SK-MEL-5 (cell line): ENCODE results near the gene AFAP1. TPM values are rescaled to one million over a fixed set of nuclear protein-coding genes. Genes with fewer than 3 reads are reported as not detected.

Source experiments
- DNase-seq: peaks from one replicate; pipeline ENCODE4 v3.0.0-alpha.2; 2016; ENCODE audit warnings: low read depth, low spot score
- in situ Hi-C: cut with HindIII; loops from 2 replicates; pipeline ENCODE4 v1.10.0; 2016; ENCODE audit warnings: low sequenced_read_pairs, high pct_unique_total_duplicates, low pct_unique_long_range_greater_than_20kb
- total RNA-seq: library from RNA; depleted of rRNA; stranded (reverse); fragments of >200 nt; shearing (Covaris generic); gene quantifications from 2 replicates; pipeline ENCODE4 v1.2.3, GENCODE V29; 2014; rRNA removed

Gene AFAP1
- total RNA-seq, 1 experiment from 2014 or later: 10.3 TPM

DNA sequence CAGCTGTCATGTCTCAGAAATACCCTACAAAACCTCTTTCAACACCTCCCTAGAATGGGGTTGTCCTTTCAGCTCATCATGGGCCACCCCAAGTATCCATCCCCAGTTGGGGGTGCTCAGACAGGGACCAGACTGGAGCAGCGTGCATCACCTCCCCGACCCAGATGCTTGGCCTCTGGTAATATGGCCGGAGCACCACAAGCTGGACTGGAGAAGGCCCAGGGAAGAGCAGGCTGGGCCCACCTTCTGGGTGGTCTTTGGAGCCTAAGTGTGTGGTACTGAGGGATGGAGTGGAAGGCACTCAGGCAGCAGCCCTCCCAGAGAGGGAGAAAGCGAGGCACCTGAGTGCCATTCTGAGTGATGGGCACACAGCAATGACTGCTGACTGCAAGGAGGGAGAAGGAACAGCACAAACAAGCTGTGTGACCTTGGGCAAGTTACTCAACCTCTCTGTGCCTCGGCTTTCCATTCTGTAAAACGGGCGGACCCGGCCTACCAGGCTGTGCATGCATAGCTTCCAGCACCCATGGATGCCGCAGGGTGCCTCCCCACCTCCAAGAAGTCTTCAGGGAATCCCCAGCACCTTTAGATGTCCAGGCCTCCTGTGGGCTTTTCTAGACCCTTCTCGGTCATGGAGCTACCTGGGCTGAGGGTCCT is 228.2 kb downstream of the AFAP1 start:
- no peak for DNase-seq
- in situ Hi-C loops: no loop called here

DNA sequence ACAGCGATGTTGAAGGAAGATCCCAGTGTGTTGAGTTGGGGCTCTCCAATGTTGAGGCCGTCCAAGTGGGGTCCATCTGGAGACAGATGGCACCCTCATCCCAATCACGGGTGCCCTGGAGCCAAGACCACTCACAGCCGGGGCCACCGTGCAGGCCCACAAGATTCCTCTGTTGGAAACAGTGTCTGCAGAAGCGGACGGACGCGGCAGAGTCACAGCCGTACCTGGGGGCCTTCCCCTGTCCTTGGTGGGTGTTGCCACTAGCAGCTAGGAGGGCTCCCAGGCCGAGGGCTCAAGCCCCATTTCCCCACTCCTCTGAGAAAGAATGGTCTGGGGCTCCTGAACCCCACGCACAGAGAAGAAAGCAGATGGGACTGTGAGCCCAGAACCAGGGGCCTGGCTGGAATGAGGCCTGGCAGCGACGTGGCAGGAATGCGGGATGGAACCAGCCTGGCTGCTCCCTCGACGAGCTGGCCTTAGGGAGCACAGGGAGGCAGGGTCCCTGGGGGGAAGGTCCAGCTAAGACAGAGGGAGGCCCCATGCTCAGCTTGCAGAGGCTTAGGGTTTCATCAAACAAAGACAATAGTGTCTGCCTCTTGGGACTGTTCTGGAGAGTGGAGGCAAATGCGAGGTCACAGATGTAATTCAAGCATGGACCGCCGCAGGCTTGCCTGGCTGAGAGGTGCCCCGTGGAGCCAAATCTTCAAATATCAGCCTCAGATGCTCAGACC is 228.9 kb downstream of the AFAP1 start:
- no peak for DNase-seq
- in situ Hi-C loops: no loop called here

DNA sequence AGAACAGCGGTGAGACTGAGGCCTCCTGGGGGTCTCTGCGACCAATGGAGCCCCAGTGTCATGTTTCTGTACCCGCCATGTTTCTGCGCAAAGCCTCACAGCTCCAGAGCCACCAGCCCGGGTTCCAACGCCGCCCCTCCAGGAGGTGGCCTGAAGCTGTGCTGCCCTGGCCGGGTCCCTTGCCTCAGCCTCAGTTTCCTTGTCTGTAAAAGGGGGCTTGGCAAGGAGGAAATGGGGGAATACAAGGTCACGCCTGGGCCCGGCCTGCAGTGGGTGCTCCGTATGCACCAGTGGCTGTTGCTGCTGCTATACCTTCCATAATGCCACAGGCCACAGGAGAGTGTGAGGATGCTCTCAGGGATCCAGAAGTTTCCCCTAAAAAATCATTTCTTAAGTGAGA is 229.5 kb downstream of the AFAP1 start:
- DNase-seq: no peak
- in situ Hi-C loops: no loop called here

DNA sequence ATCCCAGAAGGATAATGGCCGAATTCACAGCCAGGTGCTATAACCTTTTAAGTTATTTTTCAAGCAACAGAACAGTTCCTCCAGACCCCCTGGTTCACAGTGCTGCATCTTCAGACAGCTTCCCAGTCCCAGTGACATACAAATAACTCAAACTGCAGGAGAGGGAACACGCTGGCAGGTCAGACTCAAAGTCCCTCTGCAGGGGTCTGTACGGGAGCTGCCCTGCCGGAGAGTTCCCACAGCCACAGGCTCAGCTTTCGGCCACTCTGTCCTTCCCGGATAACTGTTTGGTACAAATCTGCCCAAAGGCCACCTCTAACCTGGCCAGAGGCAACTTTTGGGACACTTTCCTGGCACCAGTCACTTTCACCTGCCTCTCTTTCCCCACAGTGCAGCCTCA is 230.2 kb downstream of the AFAP1 start:
- in situ Hi-C loops: no loop called here
- no peak for DNase-seq

DNA sequence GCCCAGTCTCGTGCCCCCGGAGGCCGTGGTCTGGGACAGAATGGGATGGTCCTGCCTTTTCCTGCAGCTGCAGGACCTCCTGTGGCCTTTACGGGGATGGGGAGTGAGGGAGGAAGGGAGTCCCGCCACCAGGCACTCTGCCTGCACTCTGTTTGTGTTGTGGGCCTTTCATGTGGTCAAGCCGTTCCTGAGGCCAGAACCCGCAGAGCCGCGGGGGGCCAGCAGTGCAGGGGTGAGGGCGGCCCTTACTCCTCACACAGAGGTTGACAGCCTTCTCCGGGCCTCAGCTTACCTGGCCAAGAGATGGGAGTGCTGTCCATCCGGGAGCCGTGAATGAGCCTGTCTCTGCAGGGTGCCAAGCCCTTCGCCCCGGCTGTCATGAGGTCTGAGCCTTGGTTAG is 230.7 kb downstream of the AFAP1 start:
- in situ Hi-C loops: no loop called here
- no peak for DNase-seq

Other genes starting within 250 kb of the AFAP1 start
- gene ABLIM2, start 219.0 kb upstream of the AFAP1 start, total RNA-seq: 0.29 and 0.51 TPM in 2 replicates